GM18505 (cell line): ENCODE data around the gene DENND2A.

Experiments
- ATAC-seq: cut with Tn5 transposase; IDR thresholded peaks from one replicate; pipeline ENCODE4 v1.9.1; 2021; ENCODE audit not compliant: unreplicated experiment
- POLR2A ChIP-seq: IDR thresholded peaks from 4 replicates; pipeline ENCODE4 v1.6.1; 2011; ENCODE audit warnings: borderline replicate concordance; ENCODE audit not compliant: insufficient read depth, insufficient read length; ENCODE audit errors: extremely low read depth

The DENND2A gene

GRCh38 chr7:140478246-140479061 is 162.2 kb downstream of the DENND2A start:
- ATAC-seq = peak; percentile 24
- no peak for TF ChIP-seq POLR2A

- ATAC-seq = no peak
- TF ChIP-seq POLR2A = no peak
These were observed 163.8 kb downstream of the DENND2A start for GRCh38 chr7:140476698-140477261.

- no peak for TF ChIP-seq POLR2A
- no peak for ATAC-seq
These were observed 164.8 kb downstream of the DENND2A start for GRCh38 chr7:140475747-140476333.
